Skeletal muscle cell (primary cell): ENCODE results near the gene NOXA1.

Source experiments
- DNase-seq: peaks from one replicate; pipeline ENCODE4 v3.0.0-alpha.2; 2010; ENCODE audit warnings: low read depth
- H3K4me3 ChIP-seq: 2 replicates; pipeline ENCODE4 v1.5.1; 2011; ENCODE audit warnings: low read depth, mild to moderate bottlenecking, control low read depth, low read length, moderate library complexity

NOXA1 gene

DNA sequence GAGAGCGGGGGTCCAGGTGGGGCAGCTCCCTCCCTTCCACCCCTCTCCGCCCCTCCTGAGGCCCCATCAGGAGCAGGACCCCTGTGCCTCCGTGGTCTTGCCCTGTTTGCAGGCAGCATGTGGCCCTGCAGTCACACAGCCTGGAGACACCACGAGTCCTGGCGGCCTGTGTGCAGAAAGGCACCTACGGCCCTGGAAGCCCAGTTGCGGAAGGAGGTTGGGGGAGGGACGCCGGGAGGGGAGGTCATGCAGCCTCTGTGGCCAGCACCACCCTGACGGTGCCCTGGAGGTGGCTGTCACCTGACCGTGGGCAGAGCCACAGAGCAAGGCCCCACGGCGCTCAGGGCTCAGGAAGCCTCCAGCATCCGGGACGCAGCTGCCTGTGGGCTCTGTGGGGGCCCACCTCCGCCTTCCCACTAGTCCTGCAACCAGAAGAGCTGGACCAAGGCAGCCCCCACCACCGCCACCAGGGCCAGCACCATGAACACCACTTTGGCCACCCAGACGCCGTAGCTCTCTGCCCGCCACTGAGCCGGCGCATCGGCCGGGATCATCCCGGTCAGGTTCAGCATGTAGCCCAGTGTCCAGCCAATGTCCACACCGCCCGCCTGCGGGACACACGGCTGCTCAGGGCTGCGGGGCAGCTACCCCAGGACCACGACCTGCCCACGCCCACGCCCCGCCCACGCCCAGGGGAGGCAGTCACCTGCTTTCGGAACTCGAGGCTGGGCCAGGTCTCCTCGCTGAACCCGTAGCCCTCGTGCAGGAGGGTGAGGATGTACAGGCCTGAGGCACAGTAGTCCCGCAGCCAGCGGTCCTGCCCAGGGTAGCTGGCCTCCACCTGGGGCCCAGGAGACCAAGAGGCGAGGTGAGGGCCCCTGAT lies 11.5 kb downstream of the NOXA1 start:
- H3K4me3 ChIP-seq = no peak overlapping the region
- DNase-seq = no peak

DNA sequence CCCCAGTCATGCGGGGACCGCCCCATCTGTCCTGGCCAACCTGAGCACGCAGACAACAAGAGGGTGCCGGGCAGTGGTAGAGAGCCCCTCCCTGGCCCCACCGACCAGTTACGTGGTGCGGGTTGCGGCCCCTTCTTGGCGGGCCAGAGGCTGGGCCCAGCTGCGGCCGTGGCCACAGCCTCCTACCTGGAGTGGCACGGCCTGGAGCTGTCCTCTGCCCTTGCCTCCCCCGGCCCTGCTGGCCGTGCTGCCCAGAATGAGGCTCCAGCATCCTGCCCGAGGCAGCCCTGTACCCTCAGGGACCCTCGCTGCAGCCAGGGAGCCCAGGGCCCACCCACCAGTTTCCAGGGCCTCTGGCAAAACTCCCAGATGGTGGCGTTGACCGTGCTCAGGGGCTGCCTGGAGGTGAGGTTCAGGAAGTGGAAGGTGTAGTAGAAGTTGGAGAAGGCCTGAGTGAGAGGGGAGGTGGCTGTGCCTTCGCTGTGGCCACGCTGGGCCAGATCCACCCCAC lies 12.2 kb downstream of the NOXA1 start:
- no peak for DNase-seq
- H3K4me3 ChIP-seq = no peak overlapping the region

DNA sequence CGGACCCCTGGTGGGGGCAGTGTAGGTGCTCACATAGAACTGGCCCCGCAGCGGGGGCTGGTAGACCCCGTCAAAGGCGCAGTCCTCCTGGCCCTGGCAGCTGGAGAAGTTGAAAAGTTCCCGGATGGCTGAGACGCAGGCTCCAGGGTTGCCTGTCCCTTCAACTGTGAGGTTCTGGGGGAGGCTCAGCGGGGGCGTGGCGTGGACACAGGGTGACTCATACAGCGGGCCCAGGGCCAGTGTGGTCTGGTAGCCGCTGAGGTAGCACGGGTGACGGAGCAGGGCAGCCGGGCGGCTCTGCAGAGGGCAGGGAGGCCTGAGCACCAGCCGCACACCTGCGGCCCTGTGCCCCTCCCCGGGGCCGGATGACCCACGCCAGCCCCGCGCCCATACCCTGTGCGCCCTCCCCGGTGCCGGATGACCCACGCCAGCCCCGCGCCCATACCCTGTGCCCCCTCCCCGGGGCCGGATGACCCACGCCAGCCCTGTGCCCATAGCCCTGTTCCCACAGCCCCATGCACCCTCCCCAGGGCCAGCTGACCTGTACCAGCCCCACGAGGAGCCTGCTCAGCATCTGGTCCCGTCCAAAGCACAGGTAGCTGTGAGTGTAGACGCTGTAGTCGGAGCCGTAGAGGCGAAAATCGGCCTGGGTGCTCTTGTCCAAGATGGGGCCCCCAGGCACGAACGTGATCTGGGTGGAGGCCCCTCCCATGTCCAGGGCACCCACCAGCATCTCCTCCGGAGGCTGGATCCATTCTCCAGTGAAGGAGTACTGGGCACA lies 13.0 kb downstream of the NOXA1 start:
- H3K4me3 ChIP-seq = no peak overlapping the region
- peak; percentile 13 for DNase-seq

GRCh38 chr9:137436761-137437600 lies 13.8 kb downstream of the NOXA1 start:
- DNase-seq = no peak
- no peak overlapping the region for H3K4me3 ChIP-seq

DNA sequence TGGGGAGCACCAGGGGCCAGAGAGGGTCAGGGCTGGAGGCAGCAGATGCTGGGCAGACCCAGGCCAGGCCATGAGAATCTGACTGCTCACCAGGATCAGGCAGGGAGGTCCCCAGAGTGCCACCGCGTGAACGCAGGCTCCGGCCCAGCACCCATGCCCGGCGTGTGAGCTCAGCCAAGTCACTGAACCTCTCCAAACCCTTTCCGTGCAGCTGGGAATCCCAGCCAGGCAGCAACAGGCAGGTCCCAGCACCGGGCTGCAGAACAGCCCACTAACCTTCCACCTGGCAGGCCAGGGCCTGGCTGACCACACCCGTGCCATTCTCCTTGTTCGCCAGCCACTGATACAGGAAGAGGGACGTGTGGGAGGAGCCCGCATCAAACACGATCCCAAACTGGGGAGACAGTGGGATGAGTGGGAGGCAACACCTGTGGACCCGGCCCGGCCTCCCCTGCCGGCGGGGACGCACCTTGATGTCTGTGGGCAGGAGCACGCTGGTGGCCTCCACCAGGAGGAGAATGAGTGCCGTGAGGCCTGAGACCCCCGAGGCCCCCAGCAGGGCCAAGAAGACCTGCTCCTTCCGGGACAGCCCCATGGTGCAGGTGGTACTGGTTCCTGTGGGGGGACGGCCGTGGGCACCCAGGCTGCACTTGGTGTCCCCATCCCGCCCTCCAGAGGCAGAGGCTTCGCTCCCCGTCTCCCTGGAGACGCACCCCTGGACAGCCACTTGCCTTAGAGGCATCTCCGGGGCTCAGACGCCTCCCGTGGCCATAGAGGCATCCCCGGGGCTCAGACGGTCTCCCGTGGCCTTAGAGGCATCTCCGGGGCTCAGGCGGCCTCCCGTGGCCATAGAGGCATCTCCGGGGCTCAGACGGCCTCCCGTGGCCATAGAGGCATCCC lies 14.7 kb downstream of the NOXA1 start:
- no peak overlapping the region for H3K4me3 ChIP-seq
- no peak for DNase-seq

DNA sequence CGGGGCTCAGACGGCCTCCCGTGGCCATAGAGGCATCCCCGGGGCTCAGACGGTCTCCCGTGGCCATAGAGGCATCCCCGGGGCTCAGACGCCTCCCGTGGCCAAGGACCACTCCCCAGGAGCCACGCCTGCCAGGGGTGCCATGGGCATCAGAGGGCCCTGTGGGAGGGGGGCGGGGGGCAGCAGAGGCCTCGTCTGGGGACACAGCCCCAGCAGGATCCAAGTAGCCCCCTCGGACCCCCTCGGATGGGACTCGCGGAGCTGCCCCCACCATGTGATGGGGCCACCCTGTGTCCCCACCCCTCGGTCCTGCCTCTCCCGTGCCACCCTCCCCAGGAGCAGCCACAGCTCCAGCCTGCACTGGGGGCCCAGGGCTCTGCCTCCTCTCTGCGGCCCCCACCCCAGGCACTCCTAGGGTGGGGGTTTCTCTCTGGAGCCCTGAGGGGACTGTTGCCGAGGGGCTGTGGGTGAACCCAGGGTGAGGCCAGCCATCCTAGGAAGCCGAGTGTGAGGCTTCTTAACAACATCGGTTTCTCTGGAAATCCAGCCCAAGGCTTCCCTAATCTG lies 15.5 kb downstream of the NOXA1 start:
- H3K4me3 ChIP-seq = no peak overlapping the region
- DNase-seq = no peak

GRCh38 chr9:137439158-137439714 lies 16.0 kb downstream of the NOXA1 start:
- DNase-seq = no peak

GRCh38 chr9:137441289-137441934 lies 18.2 kb downstream of the NOXA1 start, which contains the start of gene ENTPD8:
ENTPD8 (minus strand) TSS chr9:137441357; CDS start chr9:137438285, 3,072 bp downstream.
- H3K4me3 ChIP-seq = peak within 1 kb of the TSS; percentile 34
- DNase-seq = no peak

More at GRCh38 chr9:137439158-137439714, 16.0 kb downstream of the NOXA1 start:
- H3K4me3 ChIP-seq = no peak overlapping the region

DNA sequence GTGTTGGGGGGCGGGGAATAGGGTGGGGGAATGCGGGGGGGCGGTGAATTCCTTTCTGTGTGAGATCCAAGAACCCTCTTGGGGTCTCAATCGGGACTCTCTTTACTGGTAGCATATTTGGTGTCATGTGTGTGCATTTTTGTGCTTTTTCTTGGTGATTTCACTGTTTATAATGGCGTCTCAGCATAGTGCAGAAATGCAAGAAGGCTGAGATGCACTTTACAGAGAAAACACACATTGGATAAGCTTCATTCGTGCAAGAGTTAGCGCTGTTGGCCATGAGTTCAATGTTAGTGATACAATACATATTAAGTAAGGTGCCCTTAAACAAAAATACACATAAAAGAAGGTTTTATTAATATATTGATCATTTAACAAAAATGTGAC lies 18.7 kb downstream of the NOXA1 start:
- DNase-seq = no peak
- H3K4me3 ChIP-seq = no peak overlapping the region

- no peak for DNase-seq
- no peak overlapping the region for H3K4me3 ChIP-seq
Measured at GRCh38 chr9:137444106-137444790, 21.1 kb downstream of the NOXA1 start.

DNA sequence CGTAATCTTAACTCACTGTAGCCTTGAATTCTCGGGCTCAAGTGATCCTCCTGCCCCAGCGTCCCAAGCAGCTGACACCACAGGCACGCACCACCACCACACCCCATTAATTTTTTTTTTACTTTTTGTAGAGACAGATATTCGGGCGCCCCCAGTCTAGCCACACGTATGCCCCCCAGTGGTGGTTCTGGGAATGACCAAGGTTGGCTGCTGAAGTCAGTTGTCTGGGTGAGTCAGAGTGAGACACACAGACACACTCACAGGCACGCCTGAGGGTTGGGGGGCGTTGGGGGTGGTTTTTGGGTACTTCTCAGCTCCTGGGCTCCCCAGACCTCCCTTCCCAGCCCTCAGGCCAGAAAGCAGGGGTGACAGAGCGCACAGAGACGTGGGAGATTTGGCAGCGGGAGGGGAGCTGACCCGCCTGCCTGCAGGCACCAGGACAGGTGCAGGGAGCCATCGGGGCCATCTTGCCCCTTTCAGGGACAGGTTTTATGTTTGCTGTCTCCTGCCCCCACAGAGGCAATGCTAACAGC lies 22.1 kb downstream of the NOXA1 start:
- DNase-seq = no peak
- no peak overlapping the region for H3K4me3 ChIP-seq

DNA sequence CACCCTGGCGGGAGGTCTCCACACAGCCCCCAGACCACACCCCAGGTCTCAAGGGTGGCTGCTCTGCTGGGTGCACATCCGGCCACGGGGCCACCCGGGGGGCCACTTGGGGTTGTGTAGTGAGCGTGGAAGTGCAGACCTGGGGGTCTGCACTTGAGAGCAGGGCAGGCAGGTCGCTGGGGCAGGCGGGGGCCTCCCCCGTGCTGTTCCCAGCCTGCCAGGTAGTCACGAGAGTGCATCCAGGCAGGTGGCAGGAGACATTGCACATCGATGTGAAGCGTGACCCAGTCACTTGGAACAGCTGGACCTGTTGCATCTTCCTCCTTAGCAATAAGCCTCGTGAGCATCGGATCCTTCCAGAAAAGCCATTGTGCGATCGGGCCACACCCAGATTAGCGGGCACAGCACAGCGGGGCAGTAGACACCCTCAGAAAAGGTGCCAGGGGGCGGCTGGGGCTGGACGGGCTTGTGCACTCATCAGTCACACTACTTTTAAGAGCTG lies 22.8 kb downstream of the NOXA1 start:
- no peak for DNase-seq
- no peak overlapping the region for H3K4me3 ChIP-seq

DNA sequence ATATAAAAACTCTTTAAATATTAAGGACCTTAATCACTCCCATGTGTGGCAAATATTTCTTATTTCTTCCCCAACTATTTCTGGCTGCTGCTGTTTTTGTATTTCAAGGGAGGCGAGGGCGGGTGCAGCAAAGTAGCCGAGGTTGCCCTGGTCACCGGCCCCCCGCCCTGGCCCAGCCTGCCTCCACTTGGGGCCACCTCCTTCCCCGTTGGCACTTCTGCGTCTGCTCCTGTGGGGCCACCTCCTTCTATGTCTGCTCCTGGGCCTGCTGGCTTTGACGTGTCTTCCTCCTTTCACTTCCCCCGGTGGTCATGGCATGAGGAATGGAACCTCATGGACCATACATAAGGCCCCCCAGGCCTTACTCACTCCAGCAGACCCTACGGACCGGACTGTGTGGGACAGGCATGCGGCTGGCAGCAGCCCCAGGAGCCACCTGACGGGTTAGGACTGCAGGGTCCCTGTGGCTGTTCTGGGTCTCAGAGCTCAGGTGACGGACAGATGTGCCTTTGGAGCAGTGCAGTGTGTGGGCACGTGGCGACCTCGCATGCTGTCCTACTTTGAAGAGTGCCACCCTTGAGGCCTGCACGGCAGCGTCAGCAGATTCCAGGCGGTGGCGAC lies 23.8 kb downstream of the NOXA1 start:
- H3K4me3 ChIP-seq = no peak overlapping the region
- DNase-seq = no peak

GRCh38 chr9:137447722-137448601 lies 24.8 kb downstream of the NOXA1 start:
- DNase-seq = no peak
- H3K4me3 ChIP-seq = no peak overlapping the region

DNA sequence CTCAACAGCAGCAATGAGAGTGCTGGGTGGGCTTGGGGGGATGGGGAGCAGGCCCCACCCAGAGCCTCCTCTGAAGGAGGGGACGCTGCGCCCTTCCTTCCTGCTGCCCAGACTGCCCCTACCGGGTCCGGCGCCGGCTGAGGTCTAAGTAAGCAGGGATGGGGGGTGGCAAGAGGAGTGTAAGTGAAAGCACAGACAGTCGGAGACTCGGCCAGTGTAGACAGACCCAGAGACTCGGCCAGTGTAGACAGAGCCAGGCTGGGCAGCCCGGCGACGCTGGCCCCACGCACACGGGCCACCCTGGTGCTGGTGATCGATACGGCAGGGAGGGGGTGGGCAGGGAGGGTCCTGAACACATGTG lies 25.4 kb downstream of the NOXA1 start:
- no peak overlapping the region for H3K4me3 ChIP-seq
- no peak for DNase-seq
